K562 (cell line): Measurements from ENCODE around the gene PIGL. TPM values are rescaled to one million over a fixed set of nuclear protein-coding genes. Genes with fewer than 3 reads are reported as not detected.

Experiments
- BRF2 ChIP-seq: IDR thresholded peaks from 3 replicates; pipeline ENCODE4 v1.6.1; 2011; ENCODE audit warnings: borderline replicate concordance, mild to moderate bottlenecking; ENCODE audit not compliant: insufficient read length, insufficient read depth
- C11orf30 ChIP-seq: fragments of 450-650 bp; IDR thresholded peaks from 2 replicates; pipeline ENCODE4 v1.6.1; 2016; ENCODE audit warnings: low read depth, mild to moderate bottlenecking
- CC2D1A ChIP-seq: fragments of 450-650 bp; IDR thresholded peaks from 2 replicates; pipeline ENCODE4 v1.6.1; 2017; ENCODE audit warnings: mild to moderate bottlenecking
- CTCF ChIP-seq, 3 experiments: IDR thresholded peaks in 2 of 3; conservative IDR thresholded peaks in 1 of 3; 2 replicates each; pipeline ENCODE4 v1.5.1; 2011 to 2012; ENCODE audit warnings: low read length in 3 of 3, mild to moderate bottlenecking in 3 of 3, control low read depth in 2 of 3, improper control_type of control experiment in 1 of 3, inconsistent platforms in 1 of 3, low read depth in 1 of 3, mixed read lengths in 1 of 3, moderate library complexity in 1 of 3; ENCODE audit not compliant: insufficient read depth in 2 of 3
- E2F6 ChIP-seq, 2 experiments: IDR thresholded peaks; 2 replicates each; pipeline ENCODE4 v1.6.1; 2011; ENCODE audit warnings: borderline replicate concordance in 1 of 2, control low read depth in 1 of 2, low read depth in 1 of 2, low read length in 1 of 2, mild to moderate bottlenecking in 1 of 2, mixed read lengths in 1 of 2, moderate library complexity in 1 of 2; ENCODE audit not compliant: insufficient read depth in 1 of 2, insufficient read length in 1 of 2, poor library complexity in 1 of 2, severe bottlenecking in 1 of 2; ENCODE audit errors: extremely low read depth in 1 of 2
- FOXM1 ChIP-seq, 2 experiments: fragments of 450-650 bp in 1 of 2; sonication (generic) in 1 of 2; formaldehyde crosslinking in 1 of 2; IDR thresholded peaks; 2 replicates each; pipeline versions ENCODE4 v1.6.1 to v1.9.0; 2017 to 2022; ENCODE audit warnings: low read depth in 2 of 2, mild to moderate bottlenecking in 2 of 2, missing genetic modification reagents in 1 of 2, moderate library complexity in 1 of 2
- FOXP4 ChIP-seq: sonication (generic); formaldehyde crosslinking; IDR thresholded peaks from 2 replicates; pipeline ENCODE4 v1.8.0; 2022; ENCODE audit warnings: mild to moderate bottlenecking, missing genetic modification reagents, borderline replicate concordance
- HINFP ChIP-seq: fragments of 450-650 bp; conservative IDR thresholded peaks from 2 replicates; pipeline ENCODE4 v1.6.1; 2016; ENCODE audit warnings: missing genetic modification characterization, low read depth, mild to moderate bottlenecking, control low read depth, missing compliant biosample characterization
- MXI1 ChIP-seq: IDR thresholded peaks from 2 replicates; pipeline ENCODE4 v1.6.1; 2011; ENCODE audit warnings: low read depth, mild to moderate bottlenecking, improper control_type of control experiment, low read length
- NEUROD1 ChIP-seq: fragments of 150-350 bp; IDR thresholded peaks from 2 replicates; pipeline ENCODE4 v1.6.1; 2014; ENCODE audit warnings: borderline replicate concordance, low read length, low read depth; ENCODE audit not compliant: partially characterized antibody
- TEAD2 ChIP-seq: fragments of 450-650 bp; IDR thresholded peaks from 2 replicates; pipeline ENCODE4 v1.6.1; 2016; ENCODE audit warnings: missing genetic modification characterization, control low read depth, missing compliant biosample characterization
- ZNF140 ChIP-seq: fragments of 250-450 bp; sonication (Bioruptor Pico); IDR thresholded peaks from 2 replicates; pipeline ENCODE4 v1.8.0; 2021; ENCODE audit warnings: moderate library complexity, mild to moderate bottlenecking, inconsistent platforms
- ZNF384 ChIP-seq: IDR thresholded peaks from 2 replicates; pipeline ENCODE4 v1.6.1; 2012; ENCODE audit warnings: low read depth, low read length, improper control_type of control experiment
- ZNF655 ChIP-seq: fragments of 250-450 bp; sonication (Bioruptor Pico); IDR thresholded peaks from 2 replicates; pipeline ENCODE4 v1.5.0; 2021
- ZNF699 ChIP-seq: fragments of 250-450 bp; sonication (Bioruptor Pico); IDR thresholded peaks from 2 replicates; pipeline ENCODE4 v1.8.0; 2021; ENCODE audit warnings: mild to moderate bottlenecking, moderate library complexity; ENCODE audit not compliant: insufficient replicate concordance
- polyA plus RNA-seq, 8 experiments: library from polyadenylated mRNA; depleted of rRNA in 4 of 8; stranded (reverse) in 5 of 8; unstranded in 3 of 8; fragments of >200 nt; fragmentation: Nextera tagmentation in 2 of 8; fragmentation: Illumina TruSeq in 1 of 8; extraction: Ambion mirVana in 2 of 8; extraction: Trizol in 1 of 8; gene quantifications; 2 replicates each; pipeline versions ENCODE4 v1.2.1 to v1.2.3, GENCODE V29; 2011 to 2014; ENCODE audit warnings: inconsistent platforms in 1 of 8, missing spikeins in 1 of 8
- total RNA-seq, 7 experiments: library from RNA; depleted of rRNA in 6 of 7; stranded (reverse); fragments of >200 nt in 6 of 7; fragmentation: Illumina TruSeq in 2 of 7; extraction: Trizol in 2 of 7; gene quantifications; 2 replicates each; pipeline versions ENCODE4 v1.2.1 to v1.2.3, GENCODE V29; 2011 to 2021; ENCODE audit warnings: low replicate concordance in 1 of 7

Gene PIGL
- total and polyA plus RNA-seq, 9 of the 15 experiments (the other 6 are each of a cell fraction or from before 2014, with no cell fraction given) = 19.9 to 55.3 (median 29.6) TPM

GRCh38 chr17:16313139-16314090 lies 96.4 kb downstream of the PIGL start (continued):
- TF ChIP-seq HINFP (tag) = no peak
- no peak for TF ChIP-seq BRF2
- TF ChIP-seq FOXM1 (IDR thresholded peaks at IDR 0.05; ENCODE audit: low read depth) = peak; percentile 77
- no peak for TF ChIP-seq FOXM1 (CRISPR knock-in tag; IDR thresholded peaks at IDR 0.05; ENCODE audit: low read depth)
- no peak for TF ChIP-seq ZNF140 (CRISPR knock-in tag)
- TF ChIP-seq CTCF (IDR thresholded peaks at IDR 0.05 in 2 of 3, conservative IDR thresholded peaks at IDR 0.05 in 1 of 3; ENCODE audit: insufficient read depth in 2 of 3, low read depth in 1 of 3, low read length in 3 of 3) = no peak
- no peak for TF ChIP-seq E2F6 (IDR thresholded peaks at IDR 0.05; ENCODE audit: borderline replicate concordance in 1 of 2, extremely low read depth in 1 of 2, insufficient read depth in 1 of 2, insufficient read length in 1 of 2, low read depth in 1 of 2, low read length in 1 of 2, poor library complexity in 1 of 2, severe bottlenecking in 1 of 2)
- TF ChIP-seq C11orf30 = no peak
- no peak for TF ChIP-seq NEUROD1
- no peak for TF ChIP-seq ZNF384
- TF ChIP-seq CC2D1A = peak; percentile 58; the same call in 1 of the 2 replicates
- no peak for TF ChIP-seq FOXP4 (CRISPR knock-in tag)
- TF ChIP-seq ZNF655 = no peak
- no peak for TF ChIP-seq MXI1
- no peak for TF ChIP-seq TEAD2 (tag)
- no peak for TF ChIP-seq ZNF699 (CRISPR knock-in tag)
